Gastroesophageal sphincter (tissue), 3 donors: ENCODE data around the gene OR4D11.

Experiments used
- POLR2A ChIP-seq, 2 donors: fragments of 450-650 bp; IDR thresholded peaks; one replicate each; pipeline ENCODE4 v1.6.1; 2017; ENCODE audit warnings: antibody characterized with exemption in 2 of 2, mild to moderate bottlenecking in 2 of 2, moderate library complexity in 1 of 2
- POLR2AphosphoS5 ChIP-seq: sonication (generic); formaldehyde crosslinking; IDR thresholded peaks from one replicate; pipeline ENCODE4 v1.6.1; 2017; ENCODE audit warnings: antibody characterized with exemption
- TF ChIP-seq, protein P1 (sequence below), 4 experiments: fragments of 200-600 bp in 2 of 4; fragments of 450-650 bp in 2 of 4; sonication (generic) in 1 of 4; IDR thresholded peaks; one replicate each; pipeline ENCODE4 v1.5.1; 2017 to 2019; ENCODE audit warnings: antibody characterized with exemption in 4 of 4, mild to moderate bottlenecking in 2 of 4, moderate library complexity in 2 of 4

DNA sequence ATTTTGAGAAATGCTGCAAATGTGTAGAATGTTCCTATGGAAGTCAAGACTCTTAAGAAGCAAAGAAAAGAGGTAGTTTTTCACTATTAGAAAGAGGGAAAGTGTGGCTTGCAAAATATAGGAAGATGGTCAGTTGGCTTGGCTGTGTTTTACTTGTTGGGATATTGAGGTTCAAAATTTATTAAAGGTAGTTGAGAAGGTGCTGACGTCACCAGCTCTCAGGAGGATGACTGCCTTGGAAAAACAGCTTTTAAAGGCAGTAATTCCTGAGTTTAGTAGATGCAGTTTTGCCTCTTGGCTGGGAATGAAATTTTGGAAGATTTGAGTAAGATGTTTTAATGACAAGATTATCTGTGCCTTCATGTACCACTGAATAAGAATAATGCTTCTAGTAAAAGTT, 8.3 kb downstream of the OR4D11 start:
- TF ChIP-seq, protein P1, sequence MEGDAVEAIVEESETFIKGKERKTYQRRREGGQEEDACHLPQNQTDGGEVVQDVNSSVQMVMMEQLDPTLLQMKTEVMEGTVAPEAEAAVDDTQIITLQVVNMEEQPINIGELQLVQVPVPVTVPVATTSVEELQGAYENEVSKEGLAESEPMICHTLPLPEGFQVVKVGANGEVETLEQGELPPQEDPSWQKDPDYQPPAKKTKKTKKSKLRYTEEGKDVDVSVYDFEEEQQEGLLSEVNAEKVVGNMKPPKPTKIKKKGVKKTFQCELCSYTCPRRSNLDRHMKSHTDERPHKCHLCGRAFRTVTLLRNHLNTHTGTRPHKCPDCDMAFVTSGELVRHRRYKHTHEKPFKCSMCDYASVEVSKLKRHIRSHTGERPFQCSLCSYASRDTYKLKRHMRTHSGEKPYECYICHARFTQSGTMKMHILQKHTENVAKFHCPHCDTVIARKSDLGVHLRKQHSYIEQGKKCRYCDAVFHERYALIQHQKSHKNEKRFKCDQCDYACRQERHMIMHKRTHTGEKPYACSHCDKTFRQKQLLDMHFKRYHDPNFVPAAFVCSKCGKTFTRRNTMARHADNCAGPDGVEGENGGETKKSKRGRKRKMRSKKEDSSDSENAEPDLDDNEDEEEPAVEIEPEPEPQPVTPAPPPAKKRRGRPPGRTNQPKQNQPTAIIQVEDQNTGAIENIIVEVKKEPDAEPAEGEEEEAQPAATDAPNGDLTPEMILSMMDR (IDR thresholded peaks at IDR 0.05), result no peak
- TF ChIP-seq POLR2A (IDR thresholded peaks at IDR 0.05), result no peak
- no peak for TF ChIP-seq POLR2AphosphoS5
